Right lobe of liver (tissue), 4 donors: ENCODE measurements around the gene INTS1.

Source experiments
- POLR2A ChIP-seq: fragments of 450-650 bp; IDR thresholded peaks from one replicate; pipeline ENCODE4 v1.6.1; 2017; ENCODE audit warnings: antibody characterized with exemption, mild to moderate bottlenecking
- TF ChIP-seq, protein P1 (sequence below), 4 donors: fragments of 200-600 bp in 3 of 4; fragments of 450-650 bp in 1 of 4; IDR thresholded peaks; one replicate each; pipeline versions ENCODE4 v1.5.1 to v1.8.0; 2016 to 2022; ENCODE audit warnings: antibody characterized with exemption in 4 of 4, mild to moderate bottlenecking in 2 of 4
- donor health status: DM: no; HTN: no; CAD: no.
- donor health status: DM: no; HTN: no; CAD: no.
- donor health status: DM: no; HTN: yes; CAD: no.

DNA sequence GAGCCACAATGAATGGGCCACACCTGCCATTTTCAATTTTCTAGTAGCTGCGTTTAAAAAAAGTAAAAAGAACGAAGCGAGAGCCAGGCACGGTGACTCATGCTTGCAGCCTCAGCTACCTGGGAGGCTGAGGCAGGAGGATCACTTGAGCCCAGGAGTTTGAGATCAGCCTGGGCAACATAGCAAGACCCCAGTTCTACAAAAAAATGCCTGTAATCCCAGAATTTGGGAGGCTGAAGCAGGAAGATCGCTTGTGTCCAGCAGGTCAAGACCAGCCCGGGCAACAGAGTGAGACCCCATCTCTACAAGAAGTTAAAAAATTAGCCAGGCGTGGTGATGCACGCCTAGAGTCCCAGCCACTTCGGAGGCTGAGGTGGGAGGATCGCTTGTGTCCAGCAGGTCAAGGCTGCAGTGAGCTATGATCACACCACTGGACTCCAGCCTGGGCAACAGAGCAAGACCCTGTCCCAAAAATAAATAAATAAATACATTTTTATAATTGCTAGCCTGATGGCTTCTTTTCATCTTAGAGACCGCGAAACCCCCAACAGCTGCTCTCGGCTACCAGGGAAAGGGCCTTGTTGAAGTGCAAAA, 77.0 kb downstream of the INTS1 start:
- TF ChIP-seq, protein P1, sequence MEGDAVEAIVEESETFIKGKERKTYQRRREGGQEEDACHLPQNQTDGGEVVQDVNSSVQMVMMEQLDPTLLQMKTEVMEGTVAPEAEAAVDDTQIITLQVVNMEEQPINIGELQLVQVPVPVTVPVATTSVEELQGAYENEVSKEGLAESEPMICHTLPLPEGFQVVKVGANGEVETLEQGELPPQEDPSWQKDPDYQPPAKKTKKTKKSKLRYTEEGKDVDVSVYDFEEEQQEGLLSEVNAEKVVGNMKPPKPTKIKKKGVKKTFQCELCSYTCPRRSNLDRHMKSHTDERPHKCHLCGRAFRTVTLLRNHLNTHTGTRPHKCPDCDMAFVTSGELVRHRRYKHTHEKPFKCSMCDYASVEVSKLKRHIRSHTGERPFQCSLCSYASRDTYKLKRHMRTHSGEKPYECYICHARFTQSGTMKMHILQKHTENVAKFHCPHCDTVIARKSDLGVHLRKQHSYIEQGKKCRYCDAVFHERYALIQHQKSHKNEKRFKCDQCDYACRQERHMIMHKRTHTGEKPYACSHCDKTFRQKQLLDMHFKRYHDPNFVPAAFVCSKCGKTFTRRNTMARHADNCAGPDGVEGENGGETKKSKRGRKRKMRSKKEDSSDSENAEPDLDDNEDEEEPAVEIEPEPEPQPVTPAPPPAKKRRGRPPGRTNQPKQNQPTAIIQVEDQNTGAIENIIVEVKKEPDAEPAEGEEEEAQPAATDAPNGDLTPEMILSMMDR (IDR thresholded peaks at IDR 0.05), result no peak
- no peak for TF ChIP-seq POLR2A
